Measurements from ENCODE around the gene PRSS57. TPM values are rescaled to one million over a fixed set of nuclear protein-coding genes. Genes with fewer than 3 reads are reported as not detected.
"Not testable (repeated sequence)": the region's sequence is repeated elsewhere in the genome, so short reads cannot be mapped to it uniquely, and the experiment has no call there.

Gene PRSS57
- total RNA-seq: not detected

GRCh38 chr19:695352-695949, at the start of gene PRSS57:
PRSS57 (minus strand) TSS chr19:695452; CDS start chr19:695430, 22 bp downstream.
- H3K4me3 ChIP-seq: no peak within 1 kb of the TSS
- TF ChIP-seq CTCF (IDR thresholded peaks at IDR 0.05) (no peak), POLR2A (IDR thresholded peaks at IDR 0.05) (no peak), EP300 (IDR thresholded peaks at IDR 0.05) (no peak)
- no peaks in the 10 kb centered on the region for H3K36me3 ChIP-seq
- H3K27ac ChIP-seq: no peak within 1 kb of the TSS
- no peak for DNase-seq (ENCODE audit: low spot score in 2 of 2)
- no peaks in the 10 kb centered on the region for H3K4me1 ChIP-seq
- 54 to 65% methylated on average over 14 to 29 of the region's 31 CpGs for WGBS, 2 donors
- H3K9me3 ChIP-seq: no peaks in the 10 kb centered on the region
- H3K27me3 ChIP-seq: peaks cover 0 to 20% of the 10 kb centered on the region in 2 donors

- 56 to 75% methylated on average over 11 to 13 of the region's 13 CpGs for WGBS, 2 donors
- Histone ChIP-seq H3K4me1 (no peaks in the 10 kb centered on the region), H3K27ac (no peak overlapping the region), H3K36me3 (peaks cover 0 to 89% (median 0%) of the 10 kb centered on the region in 3 donors), H3K27me3 (no peaks in the 10 kb centered on the region), H3K4me3 (no peak overlapping the region), H3K9me3 (peaks cover 0 to 53% (median 2%) of the 10 kb centered on the region in 4 donors)
- TF ChIP-seq CTCF (IDR thresholded peaks at IDR 0.05) (no peak), POLR2A (IDR thresholded peaks at IDR 0.05) (no peak), EP300 (IDR thresholded peaks at IDR 0.05) (no peak)
- no peak for DNase-seq (ENCODE audit: low spot score in 2 of 2)
These were observed 48.0 kb upstream of the PRSS57 start for GRCh38 chr19:743168-743687.

- WGBS, 2 donors: 93 to 96% methylated on average over 24 of the region's 24 CpGs
- no peaks in the 10 kb centered on the region for H3K4me1 ChIP-seq
- H3K27ac ChIP-seq: no peak overlapping the region
- H3K4me3 ChIP-seq: no peak overlapping the region
- DNase-seq (ENCODE audit: low spot score in 2 of 2): no peak
- peaks cover 0 to 83% (median 0%) of the 10 kb centered on the region in 3 donors for H3K36me3 ChIP-seq
- peaks cover 0 to 47% (median 0%) of the 10 kb centered on the region in 4 donors for H3K9me3 ChIP-seq
- TF ChIP-seq POLR2A (IDR thresholded peaks at IDR 0.05): no peak
- no peak for TF ChIP-seq CTCF (IDR thresholded peaks at IDR 0.05)
- no peak for TF ChIP-seq EP300 (IDR thresholded peaks at IDR 0.05)
- H3K27me3 ChIP-seq: no peaks in the 10 kb centered on the region
These were observed 47.4 kb upstream of the PRSS57 start for GRCh38 chr19:742540-743075.

GRCh38 chr19:741506-742131, 46.4 kb upstream of the PRSS57 start:
- no peak overlapping the region for H3K4me3 ChIP-seq
- peaks cover 0 to 80% (median 0%) of the 10 kb centered on the region in 3 donors for H3K36me3 ChIP-seq
- DNase-seq (ENCODE audit: low spot score in 2 of 2): no peak
- no peaks in the 10 kb centered on the region for H3K27me3 ChIP-seq
- 76 to 77% methylated on average over 18 to 19 of the region's 19 CpGs for WGBS, 2 donors
- no peak overlapping the region for H3K27ac ChIP-seq
- peaks cover 0 to 38% (median 0%) of the 10 kb centered on the region in 4 donors for H3K9me3 ChIP-seq
- H3K4me1 ChIP-seq: no peaks in the 10 kb centered on the region
- no peak for TF ChIP-seq POLR2A (IDR thresholded peaks at IDR 0.05)

GRCh38 chr19:740816-741505, 45.7 kb upstream of the PRSS57 start:
- Histone ChIP-seq H3K27ac (peak overlapping the region in 1 of 4 donors; percentile 4), H3K36me3 (peaks cover 0 to 80% (median 0%) of the 10 kb centered on the region in 3 donors), H3K9me3 (peaks cover 0 to 32% (median 0%) of the 10 kb centered on the region in 4 donors)
- not testable (repeated sequence) for H3K4me3 ChIP-seq; H3K4me1 ChIP-seq; DNase-seq (ENCODE audit: low spot score in 2 of 2); H3K27me3 ChIP-seq
- WGBS, 2 donors: 86 to 89% methylated on average over 14 to 16 of the region's 16 CpGs

Data from tibial nerve (tissue), 4 donors.